WTC11 (cell line): Measurements from ENCODE around the gene GPATCH2L.

ENCODE experiments used
- ESRRA ChIP-seq: sonication (generic); formaldehyde crosslinking; IDR thresholded peaks from 2 replicates; pipeline ENCODE4 v1.8.1; 2022; ENCODE audit warnings: mild to moderate bottlenecking, missing genetic modification reagents, borderline replicate concordance
- ZNF416 ChIP-seq: fragments of 250-450 bp; sonication (Bioruptor Pico); IDR thresholded peaks from 2 replicates; pipeline ENCODE4 v1.9.0; 2021; ENCODE audit warnings: mild to moderate bottlenecking, inconsistent platforms
- TF ChIP-seq, protein P1 (sequence below): sonication (generic); formaldehyde crosslinking; IDR thresholded peaks from 2 replicates; pipeline ENCODE4 v1.8.1; 2022; ENCODE audit warnings: low read depth, missing genetic modification reagents, borderline replicate concordance

DNA sequence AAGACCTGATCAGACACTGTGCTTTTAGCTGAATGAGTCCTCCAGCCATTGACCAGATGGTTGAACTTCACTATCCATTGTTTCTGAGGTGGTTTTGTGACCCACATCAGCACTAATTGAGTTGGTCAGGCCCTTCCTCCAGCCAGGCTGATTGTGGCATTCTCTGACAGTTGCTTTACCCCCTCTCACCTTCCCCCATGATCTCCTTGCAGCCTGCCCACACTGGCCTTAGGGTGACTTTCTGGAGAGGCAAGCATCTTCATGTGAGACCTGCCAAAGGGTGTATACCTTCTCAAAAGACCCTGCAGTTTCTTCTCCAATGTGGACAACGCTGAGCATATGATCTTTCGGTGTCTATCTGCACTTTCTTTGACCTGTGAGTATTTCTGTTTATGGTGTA, 83.9 kb downstream of the GPATCH2L start:
- TF ChIP-seq ESRRA (CRISPR knock-in tag) (no peak), ZNF416 (CRISPR knock-in tag) (no peak)
- TF ChIP-seq, protein P1, sequence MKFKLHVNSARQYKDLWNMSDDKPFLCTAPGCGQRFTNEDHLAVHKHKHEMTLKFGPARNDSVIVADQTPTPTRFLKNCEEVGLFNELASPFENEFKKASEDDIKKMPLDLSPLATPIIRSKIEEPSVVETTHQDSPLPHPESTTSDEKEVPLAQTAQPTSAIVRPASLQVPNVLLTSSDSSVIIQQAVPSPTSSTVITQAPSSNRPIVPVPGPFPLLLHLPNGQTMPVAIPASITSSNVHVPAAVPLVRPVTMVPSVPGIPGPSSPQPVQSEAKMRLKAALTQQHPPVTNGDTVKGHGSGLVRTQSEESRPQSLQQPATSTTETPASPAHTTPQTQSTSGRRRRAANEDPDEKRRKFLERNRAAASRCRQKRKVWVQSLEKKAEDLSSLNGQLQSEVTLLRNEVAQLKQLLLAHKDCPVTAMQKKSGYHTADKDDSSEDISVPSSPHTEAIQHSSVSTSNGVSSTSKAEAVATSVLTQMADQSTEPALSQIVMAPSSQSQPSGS (CRISPR knock-in tag) = no peak
